KMS-11 (cell line): Measurements from ENCODE around the gene ATMIN.
A peak's percentile ranks its signal among the peaks of the same experiment; 100 is the strongest.

Experiments used
- H2AFZ ChIP-seq: fragments of 200-600 bp; sonication (generic); 2 replicates; pipeline ENCODE4 v1.6.1; 2016; ENCODE audit warnings: antibody characterized with exemption, mixed run types, low read depth
- H3K27ac ChIP-seq: fragments of 200-600 bp; sonication (generic); 2 replicates; pipeline ENCODE4 v1.6.1; 2016; ENCODE audit warnings: mild to moderate bottlenecking, mixed run types
- H3K27me3 ChIP-seq: fragments of 200-600 bp; sonication (generic); 2 replicates; pipeline ENCODE4 v1.6.1; 2017; ENCODE audit warnings: mild to moderate bottlenecking, low read depth, mixed run types, moderate library complexity; ENCODE audit not compliant: insufficient read depth
- H3K36me3 ChIP-seq: fragments of 200-600 bp; sonication (generic); 2 replicates; pipeline ENCODE4 v1.6.1; 2017; ENCODE audit warnings: mild to moderate bottlenecking, mixed run types; ENCODE audit not compliant: insufficient read depth
- H3K4me1 ChIP-seq: fragments of 200-600 bp; sonication (generic); 2 replicates; pipeline ENCODE4 v1.6.1; 2016; ENCODE audit warnings: mild to moderate bottlenecking, low read depth, mixed run types; ENCODE audit not compliant: poor library complexity, severe bottlenecking
- H3K4me2 ChIP-seq: fragments of 200-600 bp; sonication (generic); 2 replicates; pipeline ENCODE4 v1.7.0; 2016; ENCODE audit warnings: mild to moderate bottlenecking, mixed run types
- H3K4me3 ChIP-seq: fragments of 200-600 bp; sonication (generic); IDR thresholded peaks from 2 replicates; pipeline ENCODE4 v1.6.1; 2017; ENCODE audit warnings: low read depth, low read length, mixed read lengths; ENCODE audit not compliant: insufficient read depth
- H3K79me2 ChIP-seq: fragments of 200-600 bp; sonication (generic); 2 replicates; pipeline ENCODE4 v1.6.1; 2016; ENCODE audit warnings: low read depth, mixed run types; ENCODE audit not compliant: insufficient read depth
- H3K9ac ChIP-seq: fragments of 200-600 bp; sonication (generic); 2 replicates; pipeline ENCODE4 v1.6.1; 2016; ENCODE audit warnings: mild to moderate bottlenecking, mixed run types
- H4K20me1 ChIP-seq: fragments of 200-600 bp; sonication (generic); 2 replicates; pipeline ENCODE4 v1.6.1; 2016; ENCODE audit warnings: mild to moderate bottlenecking, mixed run types; ENCODE audit not compliant: insufficient read depth
- CTCF ChIP-seq: fragments of 200-600 bp; sonication (generic); conservative IDR thresholded peaks from 2 replicates; pipeline ENCODE4 v1.6.1; 2017; ENCODE audit warnings: low read depth, mild to moderate bottlenecking, antibody characterized with exemption, low read length, moderate library complexity, mixed read lengths

Gene ATMIN, protein sequence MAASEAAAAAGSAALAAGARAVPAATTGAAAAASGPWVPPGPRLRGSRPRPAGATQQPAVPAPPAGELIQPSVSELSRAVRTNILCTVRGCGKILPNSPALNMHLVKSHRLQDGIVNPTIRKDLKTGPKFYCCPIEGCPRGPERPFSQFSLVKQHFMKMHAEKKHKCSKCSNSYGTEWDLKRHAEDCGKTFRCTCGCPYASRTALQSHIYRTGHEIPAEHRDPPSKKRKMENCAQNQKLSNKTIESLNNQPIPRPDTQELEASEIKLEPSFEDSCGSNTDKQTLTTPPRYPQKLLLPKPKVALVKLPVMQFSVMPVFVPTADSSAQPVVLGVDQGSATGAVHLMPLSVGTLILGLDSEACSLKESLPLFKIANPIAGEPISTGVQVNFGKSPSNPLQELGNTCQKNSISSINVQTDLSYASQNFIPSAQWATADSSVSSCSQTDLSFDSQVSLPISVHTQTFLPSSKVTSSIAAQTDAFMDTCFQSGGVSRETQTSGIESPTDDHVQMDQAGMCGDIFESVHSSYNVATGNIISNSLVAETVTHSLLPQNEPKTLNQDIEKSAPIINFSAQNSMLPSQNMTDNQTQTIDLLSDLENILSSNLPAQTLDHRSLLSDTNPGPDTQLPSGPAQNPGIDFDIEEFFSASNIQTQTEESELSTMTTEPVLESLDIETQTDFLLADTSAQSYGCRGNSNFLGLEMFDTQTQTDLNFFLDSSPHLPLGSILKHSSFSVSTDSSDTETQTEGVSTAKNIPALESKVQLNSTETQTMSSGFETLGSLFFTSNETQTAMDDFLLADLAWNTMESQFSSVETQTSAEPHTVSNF

DNA sequence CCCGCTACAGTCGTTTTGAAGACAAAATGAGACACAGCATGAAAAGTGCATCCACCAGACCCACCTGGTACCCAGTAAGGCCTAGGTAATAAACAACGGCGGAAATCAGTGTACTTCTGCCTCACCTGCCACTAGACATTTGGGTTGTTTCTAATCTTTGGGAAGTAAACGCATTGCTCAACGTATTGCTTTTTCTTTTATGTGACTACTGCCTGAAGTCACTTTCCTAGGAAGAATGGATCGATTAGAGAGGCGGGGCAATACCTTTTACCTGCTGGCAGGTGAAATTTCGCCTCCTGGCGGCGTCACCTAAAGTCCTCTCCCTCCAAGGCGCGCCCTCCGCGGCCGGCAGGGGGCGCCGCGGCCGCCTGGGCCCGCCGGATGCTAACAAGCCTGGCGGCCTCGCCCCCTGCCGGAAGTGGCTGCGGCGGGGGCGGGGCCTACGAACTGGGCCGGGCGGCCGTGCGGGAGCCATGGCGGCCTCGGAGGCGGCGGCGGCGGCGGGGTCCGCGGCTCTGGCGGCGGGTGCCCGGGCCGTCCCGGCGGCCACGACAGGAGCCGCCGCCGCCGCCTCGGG, at the start of gene ATMIN:
ATMIN (plus strand) TSS at position 445 of the 577 bp plus-strand sequence; CDS start at position 474, 29 bp downstream.
- Histone ChIP-seq H3K9ac (peak within 1 kb of the TSS; percentile 16; the same call in 1 of the 2 replicates), H3K36me3 (no peaks in the 10 kb centered on the region), H3K27ac (peak within 1 kb of the TSS; percentile 17; the same call in 1 of the 2 replicates), H3K79me2 (peaks cover 25% of the 10 kb centered on the region; the same call in 1 of the 2 replicates), H4K20me1 (no peaks in the 10 kb centered on the region), H3K4me1 (peaks cover 11% of the 10 kb centered on the region), H3K27me3 (no peaks in the 10 kb centered on the region), H3K4me3 (no peak within 1 kb of the TSS), H3K4me2 (peak within 1 kb of the TSS; percentile 93), H2AFZ (peak within 1 kb of the TSS; percentile 39)
- peak; percentile 92 for TF ChIP-seq CTCF

DNA sequence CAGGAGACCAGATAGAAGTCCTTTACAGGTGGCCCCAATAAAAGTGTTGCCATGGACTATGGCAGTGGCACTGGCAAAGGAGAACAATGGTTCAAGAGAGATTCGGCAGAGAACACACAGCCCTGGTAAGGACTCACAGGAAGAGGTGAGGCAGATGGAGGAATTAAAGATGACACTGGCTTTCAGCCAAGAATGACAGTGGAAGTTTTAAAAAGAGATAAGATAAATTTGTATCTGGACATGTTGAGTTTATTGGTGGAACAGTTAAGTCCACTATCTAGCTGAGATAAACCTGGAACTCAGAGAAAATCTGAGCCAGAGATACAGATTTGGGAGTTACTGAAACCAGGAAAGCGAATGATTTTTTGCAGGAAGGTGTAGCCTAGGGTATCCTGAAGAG, 49.1 kb upstream of the ATMIN start:
- Histone ChIP-seq H3K4me2 (no peak overlapping the region), H3K27me3 (no peaks in the 10 kb centered on the region), H3K36me3 (no peaks in the 10 kb centered on the region), H2AFZ (no peak overlapping the region), H4K20me1 (no peaks in the 10 kb centered on the region), H3K79me2 (peaks cover 8% of the 10 kb centered on the region; the same call in 1 of the 2 replicates), H3K27ac (no peak overlapping the region), H3K9ac (no peak overlapping the region), H3K4me1 (no peaks in the 10 kb centered on the region), H3K4me3 (no peak overlapping the region)
- TF ChIP-seq CTCF: no peak

GRCh38 chr16:80988756-80989155, 46.9 kb upstream of the ATMIN start:
- Histone ChIP-seq H3K79me2 (peaks cover 26% of the 10 kb centered on the region; the same call in 1 of the 2 replicates), H3K36me3 (no peaks in the 10 kb centered on the region)

More at GRCh38 chr16:80988756-80989155, 46.9 kb upstream of the ATMIN start:
- Histone ChIP-seq H3K4me2 (no peak overlapping the region), H3K4me1 (no peaks in the 10 kb centered on the region), H3K4me3 (no peak overlapping the region), H3K27me3 (no peaks in the 10 kb centered on the region), H4K20me1 (no peaks in the 10 kb centered on the region), H2AFZ (no peak overlapping the region), H3K27ac (no peak overlapping the region), H3K9ac (no peak overlapping the region)
- TF ChIP-seq CTCF: no peak
